Endothelial cell of umbilical vein (primary cell): ENCODE results near the gene CNTNAP2.

Experiments
- CTCF ChIP-seq, 2 donors: IDR thresholded peaks; 1 replicate in 1 of 2; 2 replicates in 1 of 2; pipeline ENCODE4 v1.5.1; 2011; ENCODE audit warnings: low read length in 2 of 2, mild to moderate bottlenecking in 2 of 2, moderate library complexity in 2 of 2, control low read depth in 1 of 2, inconsistent platforms in 1 of 2, low read depth in 1 of 2; ENCODE audit not compliant: insufficient read depth in 1 of 2; ENCODE audit errors: extremely low read depth in 1 of 2
- EZH2 ChIP-seq: IDR thresholded peaks from 2 replicates; pipeline ENCODE4 v1.6.1; 2012; ENCODE audit warnings: borderline replicate concordance, low read depth, mild to moderate bottlenecking, moderate library complexity, low read length, inconsistent platforms; ENCODE audit not compliant: severe bottlenecking
- FOS ChIP-seq: IDR thresholded peaks from 2 replicates; pipeline ENCODE4 v1.6.1; 2011; ENCODE audit warnings: mild to moderate bottlenecking, low read length, moderate library complexity, borderline replicate concordance; ENCODE audit not compliant: insufficient read depth
- GATA2 ChIP-seq: IDR thresholded peaks from 2 replicates; pipeline ENCODE4 v1.7.0; 2011; ENCODE audit warnings: low read depth, mild to moderate bottlenecking, moderate library complexity, mixed read lengths, low read length; ENCODE audit not compliant: insufficient read length, insufficient read depth
- JUN ChIP-seq: IDR thresholded peaks from 2 replicates; pipeline ENCODE4 v1.6.1; 2011; ENCODE audit warnings: borderline replicate concordance, low read depth; ENCODE audit not compliant: insufficient read length, insufficient read depth
- MAX ChIP-seq: IDR thresholded peaks from 2 replicates; pipeline ENCODE4 v1.6.1; 2011; ENCODE audit not compliant: insufficient read depth, insufficient read length
- MYC ChIP-seq: IDR thresholded peaks from one replicate; pipeline ENCODE4 v1.6.1; 2011; ENCODE audit warnings: mild to moderate bottlenecking, low read depth, low read length
- POLR2A ChIP-seq: IDR thresholded peaks from 2 replicates; pipeline ENCODE4 v1.6.1; 2012; ENCODE audit warnings: low read depth, mild to moderate bottlenecking, control low read depth, low read length
- POLR2AphosphoS5 ChIP-seq: IDR thresholded peaks from 2 replicates; pipeline ENCODE4 v1.6.1; 2012; ENCODE audit warnings: low read depth, mild to moderate bottlenecking, control low read depth, low read length, moderate library complexity; ENCODE audit not compliant: insufficient read depth

GRCh38 chr7:146683439-146683838, 566.8 kb downstream of the CNTNAP2 start:
- TF ChIP-seq CTCF (IDR thresholded peaks at IDR 0.05; ENCODE audit: extremely low read depth in 1 of 2, insufficient read depth in 1 of 2, low read depth in 1 of 2, low read length in 2 of 2), result no peak
- TF ChIP-seq EZH2, result no peak
- TF ChIP-seq POLR2A, result no peak
- no peak for TF ChIP-seq MAX
- no peak for TF ChIP-seq POLR2AphosphoS5
- no peak for TF ChIP-seq MYC
- no peak for TF ChIP-seq JUN
- TF ChIP-seq FOS, result no peak
- no peak for TF ChIP-seq GATA2
